Thoracic aorta (tissue), 2 donors: ENCODE measurements around the gene SAMD11. TPM values are rescaled to one million over a fixed set of nuclear protein-coding genes. Genes with fewer than 3 reads are reported as not detected.
A peak's percentile ranks its signal among the peaks of the same experiment; 100 is the strongest.

ENCODE experiments used
- ATAC-seq: fragments of 150-250 bp; one replicate; pipeline ENCODE4 v1.8.0; 2017; ENCODE audit warnings: low read depth; ENCODE audit not compliant: insufficient number of reproducible peaks, low FRiP score
- DNase-seq: peaks from one replicate; pipeline ENCODE4 v3.0.0-alpha.2; 2020; ENCODE audit warnings: low spot score
- H3K27ac ChIP-seq, 2 donors: fragments of 200-600 bp; sonication (generic); 1 replicate in 1 of 2; 2 replicates in 1 of 2; pipeline ENCODE4 v1.5.1; 2016; ENCODE audit warnings: mild to moderate bottlenecking in 2 of 2, moderate library complexity in 2 of 2
- H3K27me3 ChIP-seq: fragments of 200-600 bp; sonication (generic); replicated peaks from 2 replicates; pipeline ENCODE4 v1.6.0; 2016; ENCODE audit warnings: mild to moderate bottlenecking; ENCODE audit not compliant: insufficient read depth
- H3K36me3 ChIP-seq: fragments of 200-600 bp; sonication (generic); one replicate; pipeline ENCODE4 v1.5.1; 2016
- H3K4me1 ChIP-seq, 2 donors: fragments of 200-600 bp; sonication (generic); 1 replicate in 1 of 2; 2 replicates in 1 of 2; pipeline versions ENCODE4 v1.5.1 to v1.6.0; 2016; ENCODE audit warnings: low read depth in 2 of 2, mild to moderate bottlenecking in 1 of 2; ENCODE audit not compliant: control insufficient read depth in 1 of 2
- H3K4me3 ChIP-seq: fragments of 200-600 bp; sonication (generic); 2 replicates; pipeline ENCODE4 v1.5.1; 2016; ENCODE audit warnings: mild to moderate bottlenecking
- H3K9me3 ChIP-seq: fragments of 200-600 bp; sonication (generic); 2 replicates; pipeline ENCODE4 v1.5.1; 2016
- total RNA-seq, 2 donors: library from RNA; depleted of rRNA; stranded (reverse); fragments of >200 nt; gene quantifications; one replicate each; pipeline versions ENCODE4 v1.1.0 to v1.2.3, GENCODE V29; 2016
- TF ChIP-seq, protein P1 (sequence below): fragments of 200-600 bp; sonication (generic); IDR thresholded peaks from one replicate; pipeline ENCODE4 v1.5.1; 2019; ENCODE audit warnings: antibody characterized with exemption

The SAMD11 gene
- total RNA-seq, 2 donors from 2014 or later: 10.2 to 18.8 TPM

DNA sequence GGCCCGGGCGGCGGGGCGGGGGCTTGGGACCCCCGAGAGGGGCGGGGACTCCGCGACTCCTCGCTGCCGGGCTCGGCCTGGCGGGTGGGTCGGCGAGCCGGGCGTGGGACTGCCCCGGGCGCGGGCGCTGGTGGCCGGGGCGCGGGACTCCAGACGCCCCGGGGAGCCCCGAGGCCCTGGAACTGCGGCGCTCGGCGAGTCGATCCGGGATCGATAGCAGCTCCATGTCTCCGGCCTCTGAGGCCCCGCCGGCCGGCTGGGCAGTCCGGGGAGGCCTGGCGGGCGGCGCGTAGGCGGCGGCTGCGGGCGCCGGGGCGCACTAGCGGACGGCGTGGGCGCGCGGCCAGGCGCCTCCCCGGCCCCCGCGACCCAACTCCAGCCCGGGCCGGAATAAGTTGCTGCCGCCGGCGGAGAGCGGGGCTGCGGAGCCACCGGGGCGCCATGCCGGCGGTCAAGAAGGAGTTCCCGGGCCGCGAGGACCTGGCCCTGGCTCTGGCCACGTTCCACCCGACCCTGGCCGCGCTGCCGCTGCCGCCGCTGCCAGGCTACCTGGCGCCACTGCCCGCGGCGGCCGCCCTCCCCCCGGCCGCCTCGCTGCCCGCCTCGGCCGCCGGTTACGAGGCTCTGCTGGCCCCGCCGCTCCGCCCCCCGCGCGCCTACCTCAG, 400 bp downstream of the SAMD11 start:
- H3K27ac ChIP-seq: no peak overlapping the region
- H3K9me3 ChIP-seq: no peaks in the 10 kb centered on the region
- TF ChIP-seq, protein P1, sequence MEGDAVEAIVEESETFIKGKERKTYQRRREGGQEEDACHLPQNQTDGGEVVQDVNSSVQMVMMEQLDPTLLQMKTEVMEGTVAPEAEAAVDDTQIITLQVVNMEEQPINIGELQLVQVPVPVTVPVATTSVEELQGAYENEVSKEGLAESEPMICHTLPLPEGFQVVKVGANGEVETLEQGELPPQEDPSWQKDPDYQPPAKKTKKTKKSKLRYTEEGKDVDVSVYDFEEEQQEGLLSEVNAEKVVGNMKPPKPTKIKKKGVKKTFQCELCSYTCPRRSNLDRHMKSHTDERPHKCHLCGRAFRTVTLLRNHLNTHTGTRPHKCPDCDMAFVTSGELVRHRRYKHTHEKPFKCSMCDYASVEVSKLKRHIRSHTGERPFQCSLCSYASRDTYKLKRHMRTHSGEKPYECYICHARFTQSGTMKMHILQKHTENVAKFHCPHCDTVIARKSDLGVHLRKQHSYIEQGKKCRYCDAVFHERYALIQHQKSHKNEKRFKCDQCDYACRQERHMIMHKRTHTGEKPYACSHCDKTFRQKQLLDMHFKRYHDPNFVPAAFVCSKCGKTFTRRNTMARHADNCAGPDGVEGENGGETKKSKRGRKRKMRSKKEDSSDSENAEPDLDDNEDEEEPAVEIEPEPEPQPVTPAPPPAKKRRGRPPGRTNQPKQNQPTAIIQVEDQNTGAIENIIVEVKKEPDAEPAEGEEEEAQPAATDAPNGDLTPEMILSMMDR: no peak
- H3K4me3 ChIP-seq: peak overlapping the region; percentile 65
- H3K27me3 ChIP-seq: no peaks in the 10 kb centered on the region
- ATAC-seq (no peak), DNase-seq (no peak)
- no peaks in the 10 kb centered on the region for H3K36me3 ChIP-seq
- H3K4me1 ChIP-seq: peaks cover 8 to 47% of the 10 kb centered on the region in 2 donors

DNA sequence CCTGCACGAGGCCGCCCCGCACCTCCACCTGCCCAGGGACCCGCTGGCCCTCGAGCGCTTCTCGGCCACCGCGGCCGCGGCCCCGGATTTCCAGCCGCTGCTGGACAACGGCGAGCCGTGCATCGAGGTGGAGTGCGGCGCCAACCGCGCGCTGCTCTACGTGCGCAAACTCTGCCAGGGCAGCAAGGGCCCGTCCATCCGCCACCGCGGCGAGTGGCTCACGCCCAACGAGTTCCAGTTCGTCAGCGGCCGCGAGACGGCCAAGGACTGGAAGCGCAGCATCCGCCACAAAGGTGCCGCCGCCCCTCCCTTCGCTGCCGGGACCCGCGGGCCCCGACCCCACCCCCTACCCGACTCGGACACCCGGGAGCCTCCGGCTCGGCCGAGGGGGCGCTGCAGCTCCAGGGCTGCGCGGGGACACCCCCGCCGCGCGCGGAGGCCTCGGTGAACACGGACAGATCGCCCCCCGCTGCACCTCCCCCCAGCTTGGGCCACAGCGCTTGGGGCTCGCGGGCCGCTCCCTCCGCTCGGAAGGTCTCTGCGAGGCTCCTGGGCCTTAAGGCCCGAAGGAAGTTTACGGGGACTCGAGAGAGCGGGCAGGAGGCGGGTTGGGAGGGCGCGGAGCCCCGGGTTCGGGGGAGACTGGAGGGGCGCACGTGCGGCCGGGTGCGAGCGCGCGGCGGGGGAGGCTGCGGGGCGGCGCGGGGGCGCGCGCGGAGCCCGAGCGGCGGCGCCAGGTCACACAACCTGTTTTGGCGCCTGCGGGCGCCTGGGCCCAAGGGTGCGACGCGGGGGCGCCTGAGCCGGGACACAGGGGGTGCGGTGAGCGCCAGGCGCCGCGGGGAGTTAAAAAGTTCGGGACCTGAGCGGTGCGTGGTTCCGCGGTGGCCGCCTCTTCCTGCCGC, 1.2 kb downstream of the SAMD11 start:
- Histone ChIP-seq H3K27me3 (no peaks in the 10 kb centered on the region), H3K36me3 (no peaks in the 10 kb centered on the region), H3K4me1 (peaks cover 8 to 47% of the 10 kb centered on the region in 2 donors), H3K27ac (no peak overlapping the region), H3K9me3 (no peaks in the 10 kb centered on the region), H3K4me3 (peak overlapping the region; percentile 65)
- TF ChIP-seq, protein P1: no peak
- no peak for DNase-seq
- no peak for ATAC-seq

DNA sequence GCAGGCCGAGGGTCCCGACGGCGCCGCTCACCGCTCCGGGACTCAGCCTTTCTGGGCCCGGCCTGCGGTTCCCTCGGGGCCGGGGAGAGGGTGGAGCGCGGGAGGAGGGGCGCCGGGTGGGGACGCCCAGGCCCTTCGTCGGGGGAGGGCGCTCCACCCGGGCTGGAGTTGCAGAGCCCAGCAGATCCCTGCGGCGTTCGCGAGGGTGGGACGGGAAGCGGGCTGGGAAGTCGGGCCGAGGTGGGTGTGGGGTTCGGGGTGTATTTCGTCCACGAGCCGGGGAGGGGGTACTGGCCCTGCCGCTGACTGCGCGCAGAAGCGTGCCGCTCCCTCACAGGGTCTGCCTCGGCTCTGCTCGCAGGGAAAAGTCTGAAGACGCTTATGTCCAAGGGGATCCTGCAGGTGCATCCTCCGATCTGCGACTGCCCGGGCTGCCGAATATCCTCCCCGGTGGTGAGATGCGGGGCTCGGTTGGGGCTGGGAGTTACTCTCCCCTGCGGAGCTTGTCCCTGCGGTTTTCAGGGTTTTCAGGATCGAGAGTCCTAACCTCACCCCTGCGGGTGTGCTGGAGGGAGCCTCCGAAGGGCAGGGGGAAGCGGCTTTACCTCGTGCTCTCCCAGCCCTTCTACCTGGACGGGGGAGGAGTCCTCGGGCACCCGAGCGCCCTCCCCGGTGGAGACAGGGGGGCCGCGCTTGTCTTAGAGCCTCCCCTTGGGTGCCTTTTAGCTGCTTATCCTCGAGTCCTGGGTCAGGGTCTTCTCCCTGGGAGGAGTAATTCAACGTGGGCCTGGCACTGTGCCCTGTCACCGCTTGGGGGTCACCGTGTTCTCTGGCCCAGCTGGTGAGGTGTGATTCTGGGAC, 2.1 kb downstream of the SAMD11 start:
- no peak overlapping the region for H3K27ac ChIP-seq
- peaks cover 6 to 39% of the 10 kb centered on the region in 2 donors for H3K4me1 ChIP-seq
- no peaks in the 10 kb centered on the region for H3K9me3 ChIP-seq
- TF ChIP-seq, protein P1: no peak
- peak overlapping the region; percentile 65 for H3K4me3 ChIP-seq
- no peak for ATAC-seq
- no peaks in the 10 kb centered on the region for H3K27me3 ChIP-seq
- H3K36me3 ChIP-seq: no peaks in the 10 kb centered on the region
- no peak for DNase-seq

DNA sequence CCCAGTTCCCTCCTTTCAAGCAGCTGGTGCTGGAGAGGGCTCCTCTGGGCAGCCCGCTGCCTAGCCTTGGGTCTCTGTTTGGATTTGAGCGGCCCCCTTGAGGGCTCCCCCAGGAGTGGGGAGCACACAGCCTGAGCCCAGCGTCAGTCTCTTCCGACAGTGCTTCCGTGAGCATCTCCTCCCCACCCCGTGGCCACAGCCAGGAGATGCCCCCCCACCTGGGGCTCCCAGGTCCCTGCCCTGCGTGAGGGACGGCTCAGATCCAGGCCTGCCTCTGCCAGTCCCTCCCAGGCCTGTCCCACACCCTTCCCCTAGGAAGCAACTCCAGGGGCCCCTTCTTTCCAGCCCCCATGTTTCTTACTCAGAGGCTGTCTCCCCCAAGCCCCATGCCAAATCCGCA, 3.5 kb downstream of the SAMD11 start:
- TF ChIP-seq, protein P1: no peak
- Histone ChIP-seq H3K36me3 (no peaks in the 10 kb centered on the region), H3K9me3 (no peaks in the 10 kb centered on the region), H3K4me1 (peaks cover 5 to 28% of the 10 kb centered on the region in 2 donors), H3K4me3 (no peak overlapping the region), H3K27ac (no peak overlapping the region), H3K27me3 (no peaks in the 10 kb centered on the region)
- DNase-seq: no peak
- ATAC-seq: no peak
